ENCODE data around the gene VAT1L. TPM values are rescaled to one million over a fixed set of nuclear protein-coding genes. Genes with fewer than 3 reads are reported as not detected.

Gene VAT1L
- total and polyA plus RNA-seq, 2 experiments from 2014 or later, result 11.0 to 24.4 TPM

DNA sequence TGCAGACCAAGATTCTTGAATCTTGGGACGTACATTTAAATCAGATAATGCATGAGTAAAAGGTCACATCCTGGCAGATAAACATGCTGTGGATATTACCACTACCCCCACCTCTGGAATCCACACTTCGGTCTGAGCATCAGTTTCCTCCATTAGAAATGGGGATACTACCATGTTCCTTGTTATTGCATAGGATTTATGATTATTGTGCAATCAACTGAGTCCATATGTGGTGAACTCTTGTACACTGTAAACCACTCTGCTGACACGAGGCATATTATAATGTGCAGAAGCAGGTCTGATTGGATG, 108.7 kb downstream of the VAT1L start (continued):
- TF ChIP-seq, protein P1, sequence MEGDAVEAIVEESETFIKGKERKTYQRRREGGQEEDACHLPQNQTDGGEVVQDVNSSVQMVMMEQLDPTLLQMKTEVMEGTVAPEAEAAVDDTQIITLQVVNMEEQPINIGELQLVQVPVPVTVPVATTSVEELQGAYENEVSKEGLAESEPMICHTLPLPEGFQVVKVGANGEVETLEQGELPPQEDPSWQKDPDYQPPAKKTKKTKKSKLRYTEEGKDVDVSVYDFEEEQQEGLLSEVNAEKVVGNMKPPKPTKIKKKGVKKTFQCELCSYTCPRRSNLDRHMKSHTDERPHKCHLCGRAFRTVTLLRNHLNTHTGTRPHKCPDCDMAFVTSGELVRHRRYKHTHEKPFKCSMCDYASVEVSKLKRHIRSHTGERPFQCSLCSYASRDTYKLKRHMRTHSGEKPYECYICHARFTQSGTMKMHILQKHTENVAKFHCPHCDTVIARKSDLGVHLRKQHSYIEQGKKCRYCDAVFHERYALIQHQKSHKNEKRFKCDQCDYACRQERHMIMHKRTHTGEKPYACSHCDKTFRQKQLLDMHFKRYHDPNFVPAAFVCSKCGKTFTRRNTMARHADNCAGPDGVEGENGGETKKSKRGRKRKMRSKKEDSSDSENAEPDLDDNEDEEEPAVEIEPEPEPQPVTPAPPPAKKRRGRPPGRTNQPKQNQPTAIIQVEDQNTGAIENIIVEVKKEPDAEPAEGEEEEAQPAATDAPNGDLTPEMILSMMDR (conservative IDR thresholded peaks at IDR 0.05; ENCODE audit: low read depth in 2 of 2), result no peak
- TF ChIP-seq EZH2 (IDR thresholded peaks at IDR 0.05; ENCODE audit: low read depth, unreplicated experiment) (no peak), ZNF462 (CRISPR knock-in tag; IDR thresholded peaks at IDR 0.05) (no peak), ZNF114 (CRISPR knock-in tag; IDR thresholded peaks at IDR 0.05) (no peak)

- no peak overlapping the region for H3K4me3 Mint-ChIP-seq
- Histone ChIP-seq H3K27ac (ENCODE audit: low read depth) (no peak overlapping the region), H3K4me1 (ENCODE audit: insufficient read depth) (peaks cover 12% of the 10 kb centered on the region), H3K4me2 (no peak overlapping the region), H2AFZ (no peak overlapping the region), H3K9me2 (ENCODE audit: insufficient read depth) (no peaks in the 10 kb centered on the region), H4K20me1 (replicated peaks; ENCODE audit: insufficient read depth) (no peaks in the 10 kb centered on the region), H3K4me3 (no peak overlapping the region), H3F3A (replicated peaks; ENCODE audit: low read depth) (no peaks in the 10 kb centered on the region), H3K36me3 (ENCODE audit: insufficient read depth) (no peaks in the 10 kb centered on the region), H3K79me2 (replicated peaks; ENCODE audit: insufficient read depth) (no peaks in the 10 kb centered on the region), H3K27me3 (ENCODE audit: insufficient read depth) (no peaks in the 10 kb centered on the region)
- no peak overlapping the region for H3K27ac Mint-ChIP-seq
- H3K4me1 Mint-ChIP-seq, result peaks cover 17% of the 10 kb centered on the region
- H3K36me3 Mint-ChIP-seq (ENCODE audit: low read depth), result no peaks in the 10 kb centered on the region; the same call in 2 of the 3 replicates
- peaks cover 2% of the 10 kb centered on the region for H3K27me3 Mint-ChIP-seq (ENCODE audit: insufficient read depth, low read depth, poor library complexity)
- no peak for ATAC-seq
- no peak for DNase-seq (ENCODE audit: low spot score)
- no peaks in the 10 kb centered on the region for H3K9me3 Mint-ChIP-seq
- TF ChIP-seq POLR2AphosphoS5 (IDR thresholded peaks at IDR 0.05; ENCODE audit: low read depth), result no peak
- TF ChIP-seq, protein P2, sequence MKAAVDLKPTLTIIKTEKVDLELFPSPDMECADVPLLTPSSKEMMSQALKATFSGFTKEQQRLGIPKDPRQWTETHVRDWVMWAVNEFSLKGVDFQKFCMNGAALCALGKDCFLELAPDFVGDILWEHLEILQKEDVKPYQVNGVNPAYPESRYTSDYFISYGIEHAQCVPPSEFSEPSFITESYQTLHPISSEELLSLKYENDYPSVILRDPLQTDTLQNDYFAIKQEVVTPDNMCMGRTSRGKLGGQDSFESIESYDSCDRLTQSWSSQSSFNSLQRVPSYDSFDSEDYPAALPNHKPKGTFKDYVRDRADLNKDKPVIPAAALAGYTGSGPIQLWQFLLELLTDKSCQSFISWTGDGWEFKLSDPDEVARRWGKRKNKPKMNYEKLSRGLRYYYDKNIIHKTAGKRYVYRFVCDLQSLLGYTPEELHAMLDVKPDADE (IDR thresholded peaks at IDR 0.05), result no peak
- no peak for TF ChIP-seq ZNF114 (CRISPR knock-in tag; IDR thresholded peaks at IDR 0.05)
- no peak for TF ChIP-seq JUNB (IDR thresholded peaks at IDR 0.05; ENCODE audit: unreplicated experiment)
Observed at GRCh38 chr16:77897831-77898605, 109.7 kb downstream of the VAT1L start.

Measured in GM23338 (cell line).